HepG2 (cell line): ENCODE data around the gene BTG1. TPM values are rescaled to one million over a fixed set of nuclear protein-coding genes. Genes with fewer than 3 reads are reported as not detected.

Experiments used
- ATAC-seq: fragments of 200-7000 bp; cut with Tn5 transposase; 3 replicates; pipeline ENCODE4 v1.9.1; 2020; ENCODE audit warnings: mild to moderate bottlenecking, moderate library complexity
- BruUV-seq: library from RNA; stranded (reverse); fragments of 400-500 nt; replicated peaks from 2 replicates; lab custom pipeline; 2021; lab: Mats Ljungman, UMichigan
- CTCF ChIA-PET: fragments of 300-600 bp; formaldehyde crosslinking; extraction: SDS; loops from one replicate; lab custom pipeline; 2021; ENCODE audit warnings: low total read pairs, inconsistent platforms, low intra/inter-chr PET ratio; lab: Yijun Ruan, JAX
- POLR2A ChIA-PET: fragments of 350-600 bp; sonication (Branson Sonifier 250); formaldehyde crosslinking; loops from one replicate; lab custom pipeline; 2020; ENCODE audit warnings: antibody characterized with exemption, inconsistent platforms; lab: Yijun Ruan, JAX
- DNase-seq: peaks from one replicate; pipeline ENCODE4 v3.0.0-alpha.2; 2015; ENCODE audit warnings: low spot score
- FAIRE-seq: peaks from 3 replicates; lab custom pipeline; 2011; peaks lifted over from hg19 to GRCh38; lab: Jason Lieb, UNC
- H2AFZ ChIP-seq: one replicate; pipeline ENCODE4 v1.6.1; 2011; ENCODE audit warnings: low read length, inconsistent platforms
- H3K27ac ChIP-seq: fragments of 300-600 bp; 3 replicates; pipeline ENCODE4 v1.8.0; 2011; ENCODE audit warnings: mixed run types, mild to moderate bottlenecking, mixed read lengths, low read length, inconsistent platforms; ENCODE audit not compliant: insufficient read depth; ENCODE audit errors: extremely low read length
- H3K27me3 ChIP-seq, 2 experiments: fragments of 200-600 bp in 1 of 2; 2 replicates in 1 of 2; 3 replicates in 1 of 2; pipeline versions ENCODE4 v1.6.0 to v1.8.0; 2011; ENCODE audit warnings: low read length in 2 of 2, mild to moderate bottlenecking in 2 of 2, moderate library complexity in 2 of 2, inconsistent platforms in 1 of 2; ENCODE audit not compliant: insufficient read depth in 2 of 2, control insufficient read depth in 1 of 2
- H3K36me3 ChIP-seq, 2 experiments: fragments of 200-600 bp in 1 of 2; replicated peaks in 1 of 2; 2 replicates in 1 of 2; 3 replicates in 1 of 2; pipeline versions ENCODE4 v1.5.1 to v1.8.0; 2011; ENCODE audit warnings: low read length in 2 of 2, inconsistent platforms in 1 of 2; ENCODE audit not compliant: insufficient read depth in 2 of 2, control insufficient read depth in 1 of 2
- H3K4me1 ChIP-seq: 2 replicates; pipeline ENCODE4 v1.5.1; 2012; ENCODE audit warnings: low read length, inconsistent platforms; ENCODE audit not compliant: insufficient read depth
- H3K4me2 ChIP-seq: 2 replicates; pipeline ENCODE4 v1.6.0; 2011; ENCODE audit warnings: low read depth, low read length, inconsistent platforms
- H3K4me3 ChIP-seq, 3 experiments: fragments of 200-600 bp in 1 of 3; sonication (generic), shearing (Covaris generic) in 1 of 3; replicated peaks in 1 of 3; 2 replicates each; pipeline ENCODE4 v1.5.1; 2011 to 2016; ENCODE audit warnings: low read length in 3 of 3, inconsistent platforms in 2 of 3, low read depth in 2 of 3, mild to moderate bottlenecking in 2 of 3, control low read depth in 1 of 3, mixed read lengths in 1 of 3; ENCODE audit not compliant: insufficient read depth in 1 of 3
- H3K79me2 ChIP-seq: one replicate; pipeline ENCODE4 v1.6.1; 2011; ENCODE audit warnings: low read length, inconsistent platforms; ENCODE audit not compliant: insufficient read depth
- H3K9ac ChIP-seq: 2 replicates; pipeline ENCODE4 v1.6.0; 2011; ENCODE audit warnings: mild to moderate bottlenecking, low read depth, low read length, inconsistent platforms; ENCODE audit not compliant: insufficient read depth
- H3K9me3 ChIP-seq: 2 replicates; pipeline ENCODE4 v1.5.1; 2012; ENCODE audit warnings: mild to moderate bottlenecking, low read length
- H4K20me1 ChIP-seq: 2 replicates; pipeline ENCODE4 v1.6.0; 2011; ENCODE audit warnings: inconsistent platforms, mild to moderate bottlenecking, low read length, moderate library complexity; ENCODE audit not compliant: insufficient read depth
- AHR ChIP-seq: IDR thresholded peaks from 2 replicates; pipeline ENCODE4 v1.6.1; 2018; ENCODE audit warnings: missing genetic modification reagents, missing compliant biosample characterization
- BRCA1 ChIP-seq: sonication (generic); formaldehyde crosslinking; IDR thresholded peaks from 2 replicates; pipeline ENCODE4 v1.4.0; 2020; ENCODE audit warnings: missing genetic modification reagents
- GMEB2 ChIP-seq: IDR thresholded peaks from 2 replicates; pipeline ENCODE4 v1.6.1; 2016; ENCODE audit warnings: missing biosample characterization, missing genetic modification reagents, low read depth
- HMGA1 ChIP-seq: sonication (generic); formaldehyde crosslinking; conservative IDR thresholded peaks from 2 replicates; pipeline ENCODE4 v1.4.0; 2020; ENCODE audit warnings: missing genetic modification reagents
- HNRNPH1 ChIP-seq: fragments of 200-400 bp; formaldehyde crosslinking; optimal IDR thresholded peaks from 2 replicates; pipeline ENCODE3; 2017; ENCODE audit warnings: mild to moderate bottlenecking, low read depth, low read length
- HNRNPLL ChIP-seq: fragments of 200-400 bp; formaldehyde crosslinking; IDR thresholded peaks from 2 replicates; pipeline ENCODE4 v1.6.1; 2017; ENCODE audit warnings: mild to moderate bottlenecking, low read depth, low read length; ENCODE audit not compliant: poor library complexity, severe bottlenecking
- IRF2 ChIP-seq: IDR thresholded peaks from 2 replicates; pipeline ENCODE4 v1.6.1; 2018; ENCODE audit warnings: missing genetic modification reagents, missing compliant biosample characterization
- NR0B2 ChIP-seq: sonication (generic); formaldehyde crosslinking; IDR thresholded peaks from 2 replicates; pipeline ENCODE4 v1.4.0; 2020; ENCODE audit warnings: mild to moderate bottlenecking, missing genetic modification reagents
- PBX2 ChIP-seq: IDR thresholded peaks from 2 replicates; pipeline ENCODE4 v1.6.1; 2016; ENCODE audit warnings: control low read depth
- PCBP2 ChIP-seq: fragments of 200-400 bp; formaldehyde crosslinking; optimal IDR thresholded peaks from 2 replicates; pipeline ENCODE3; 2018; ENCODE audit warnings: low read length, low read depth; ENCODE audit not compliant: poor library complexity, severe bottlenecking
- POLR2AphosphoS2 ChIP-seq: IDR thresholded peaks from 2 replicates; pipeline ENCODE4 v1.6.1; 2011; ENCODE audit warnings: low read depth, low read length, improper control_type of control experiment
- RBFOX2 ChIP-seq: fragments of 200-400 bp; formaldehyde crosslinking; IDR thresholded peaks from 2 replicates; pipeline ENCODE4 v1.6.1; 2017; ENCODE audit warnings: low read depth, mild to moderate bottlenecking, low read length
- SIX4 ChIP-seq: sonication (generic); formaldehyde crosslinking; IDR thresholded peaks from 2 replicates; pipeline ENCODE4 v1.4.0; 2020; ENCODE audit warnings: missing genetic modification reagents
- SRY ChIP-seq: sonication (generic); formaldehyde crosslinking; IDR thresholded peaks from 2 replicates; pipeline ENCODE4 v1.8.0; 2022; ENCODE audit warnings: mild to moderate bottlenecking, missing genetic modification reagents
- TFAP4 ChIP-seq: sonication (generic); IDR thresholded peaks from 2 replicates; pipeline ENCODE4 v1.6.1; 2016; ENCODE audit warnings: low read depth, borderline replicate concordance
- ZBTB38 ChIP-seq: sonication (generic); formaldehyde crosslinking; IDR thresholded peaks from 2 replicates; pipeline ENCODE4 v1.5.1; 2020; ENCODE audit warnings: mild to moderate bottlenecking, missing genetic modification reagents
- ZBTB42 ChIP-seq: sonication (generic); formaldehyde crosslinking; IDR thresholded peaks from 2 replicates; pipeline ENCODE4 v1.5.0; 2020; ENCODE audit warnings: mild to moderate bottlenecking, missing genetic modification reagents
- ZFY ChIP-seq: sonication (generic); formaldehyde crosslinking; IDR thresholded peaks from 2 replicates; pipeline ENCODE4 v1.4.0; 2020; ENCODE audit warnings: missing genetic modification reagents
- WGBS: methylation state at CpG from one replicate; pipeline ENCODE4 v1.1.6; 2017; ENCODE audit warnings: low lambda C conversion rate; 5-methylcytosine and 5-hydroxymethylcytosine counted together
- in situ Hi-C: cut with HindIII; loops from 2 replicates; pipeline ENCODE4 v1.10.0; 2017; ENCODE audit warnings: low pct_unique_long_range_greater_than_20kb; ENCODE audit not compliant: extremely low pct_ligation_motif_present
- intact Hi-C: fragments of 100-400 bp; cut with micrococcal nuclease; formaldehyde crosslinking; loops from one replicate; pipeline ENCODE4 v1.10.0; 2022; ENCODE audit not compliant: unreplicated experiment
- polyA plus RNA-seq, 8 experiments: library from polyadenylated mRNA; depleted of rRNA in 3 of 8; stranded (reverse) in 7 of 8; unstranded in 1 of 8; fragments of >200 nt; fragmentation: Illumina TruSeq in 4 of 8; extraction: Trizol in 4 of 8; gene quantifications; 2 replicates each; pipeline versions ENCODE4 v1.2.1 to v1.2.3, GENCODE V29; 2011 to 2016; ENCODE audit warnings: low read depth in 4 of 8, missing spikeins in 1 of 8, mixed read lengths in 1 of 8; ENCODE audit not compliant: insufficient read depth in 1 of 8
- total RNA-seq, 5 experiments: library from RNA; depleted of rRNA; stranded (reverse); fragments of >200 nt; fragmentation: Illumina TruSeq; extraction: Trizol; gene quantifications; 2 replicates each; pipeline ENCODE4 v1.2.3, GENCODE V29; 2016; ENCODE audit warnings: low read depth in 1 of 5

Gene BTG1
- total and polyA plus RNA-seq, 2 of the 13 experiments (the other 11 are each of a cell fraction or from before 2014, with no cell fraction given), result 7.5 to 16.7 TPM

- Histone ChIP-seq H3K9me3 (no peaks in the 10 kb centered on the region), H4K20me1 (no peaks in the 10 kb centered on the region), H2AFZ (no peak overlapping the region), H3K4me1 (no peaks in the 10 kb centered on the region), H3K4me2 (no peak overlapping the region), H3K36me3 (no peaks in the 10 kb centered on the region), H3K4me3 (no peak overlapping the region), H3K27ac (no peak overlapping the region), H3K27me3 (0 out of 5 replicates have a peak, but pooled peaks cover 0 to 3% of the 10 kb centered on the region in 2 experiments), H3K9ac (no peak overlapping the region), H3K79me2 (no peaks in the 10 kb centered on the region)
- FAIRE-seq (no peak), ATAC-seq (no peak), DNase-seq (no peak)
- BruUV-seq, result no TSS peak
- 0% methylated on average over 1 of the region's 1 CpG for WGBS
- TF ChIP-seq BRCA1 (CRISPR knock-in tag) (no peak), TFAP4 (no peak), ZFY (CRISPR knock-in tag) (no peak), PBX2 (no peak), AHR (CRISPR knock-in tag) (no peak)
- intact Hi-C loops (no loop called here), in situ Hi-C loops (no loop called here)
- ChIA-PET CTCF (no interaction called here), POLR2A (no interaction called here)
These were observed 32.7 kb upstream of the BTG1 start for GRCh38 chr12:92178340-92178739.

- Histone ChIP-seq H3K27me3 (0 out of 5 replicates have a peak, but pooled peaks cover 0 to 3% of the 10 kb centered on the region in 2 experiments), H3K4me2 (no peak overlapping the region), H3K27ac (no peak overlapping the region), H3K9me3 (no peaks in the 10 kb centered on the region), H3K79me2 (no peaks in the 10 kb centered on the region), H3K4me3 (no peak overlapping the region), H4K20me1 (no peaks in the 10 kb centered on the region), H3K9ac (no peak overlapping the region), H3K4me1 (no peaks in the 10 kb centered on the region), H3K36me3 (no peaks in the 10 kb centered on the region), H2AFZ (no peak overlapping the region)
- no peak for FAIRE-seq
- no TSS peak for BruUV-seq
- no peak for DNase-seq
- in situ Hi-C loops, result no loop called here
- intact Hi-C loops, result no loop called here
- ChIA-PET POLR2A (no interaction called here), CTCF (no interaction called here)
- WGBS, result 52% methylated on average over 9 of the region's 10 CpGs
- no peak for ATAC-seq
- no peak for TF ChIP-seq GMEB2 (CRISPR knock-in tag)
- TF ChIP-seq POLR2AphosphoS2, result no peak
- TF ChIP-seq NR0B2 (CRISPR knock-in tag), result no peak
- no peak for TF ChIP-seq HNRNPH1
- no peak for TF ChIP-seq HMGA1 (CRISPR knock-in tag)
- TF ChIP-seq SRY (CRISPR knock-in tag), result no peak
- no peak for TF ChIP-seq RBFOX2
- TF ChIP-seq ZBTB42 (CRISPR knock-in tag), result no peak
- no peak for TF ChIP-seq SIX4
- TF ChIP-seq ZBTB38 (CRISPR knock-in tag), result no peak
- no peak for TF ChIP-seq IRF2 (CRISPR knock-in tag)
- no peak for TF ChIP-seq PCBP2
- TF ChIP-seq HNRNPLL, result no peak
These were observed 31.0 kb upstream of the BTG1 start for GRCh38 chr12:92176646-92177045.
